HG03520 (cell line): ENCODE measurements around the gene DOCK9.

Experiments
- ATAC-seq: cut with Tn5 transposase; IDR thresholded peaks from one replicate; pipeline ENCODE4 v1.9.1; 2021; ENCODE audit warnings: mild to moderate bottlenecking, moderate library complexity; ENCODE audit not compliant: unreplicated experiment

Gene DOCK9

DNA sequence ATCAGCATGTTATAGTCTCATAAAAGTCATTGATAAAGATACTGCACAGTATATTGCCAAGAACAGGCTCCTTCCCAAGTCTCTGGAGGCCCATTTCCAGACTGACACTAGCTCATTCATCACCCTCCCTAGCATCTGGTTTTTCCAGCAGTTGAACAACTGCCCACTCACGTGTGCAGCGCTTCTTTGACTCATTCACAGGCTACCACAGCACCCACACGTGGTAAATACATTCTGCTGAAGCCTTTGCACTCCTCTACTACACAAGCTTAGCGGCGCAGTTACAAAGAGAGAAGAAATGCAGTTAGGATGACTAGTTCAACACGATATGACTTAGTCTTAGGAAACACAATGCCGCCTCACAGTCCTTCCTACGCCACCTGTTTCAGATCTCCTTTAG is 87.7 kb downstream of the DOCK9 start:
- no peak for ATAC-seq

DNA sequence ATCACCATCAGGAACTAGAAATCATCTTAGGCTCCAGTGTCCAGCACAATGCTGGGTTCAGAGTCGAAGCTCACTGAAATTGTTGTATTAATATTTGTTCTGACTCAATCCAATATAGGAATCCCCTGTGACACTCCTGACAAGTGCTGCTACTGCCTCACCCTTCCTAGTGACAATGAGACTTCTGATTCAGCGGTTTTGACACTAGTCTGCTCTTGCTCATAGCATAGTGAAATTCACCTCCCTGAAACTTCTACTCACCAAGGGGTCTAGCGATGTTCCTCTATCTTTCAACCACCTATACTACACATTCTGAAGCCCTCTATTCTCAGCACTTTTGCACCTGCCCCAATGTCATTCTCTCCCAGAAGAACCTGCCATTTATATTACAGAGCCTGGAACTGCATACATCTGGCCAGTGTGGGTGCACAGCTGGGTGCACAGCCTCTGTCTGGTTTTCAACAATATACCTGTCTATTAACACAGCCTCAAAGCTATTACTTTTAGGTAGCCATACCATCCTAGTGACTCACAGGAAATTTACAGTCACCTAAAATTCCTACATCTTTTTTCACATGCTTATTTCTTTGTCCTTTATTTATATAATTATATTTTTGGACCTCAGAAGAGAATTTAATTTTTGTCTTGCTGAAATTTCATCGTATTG is 88.3 kb downstream of the DOCK9 start:
- no peak for ATAC-seq

DNA sequence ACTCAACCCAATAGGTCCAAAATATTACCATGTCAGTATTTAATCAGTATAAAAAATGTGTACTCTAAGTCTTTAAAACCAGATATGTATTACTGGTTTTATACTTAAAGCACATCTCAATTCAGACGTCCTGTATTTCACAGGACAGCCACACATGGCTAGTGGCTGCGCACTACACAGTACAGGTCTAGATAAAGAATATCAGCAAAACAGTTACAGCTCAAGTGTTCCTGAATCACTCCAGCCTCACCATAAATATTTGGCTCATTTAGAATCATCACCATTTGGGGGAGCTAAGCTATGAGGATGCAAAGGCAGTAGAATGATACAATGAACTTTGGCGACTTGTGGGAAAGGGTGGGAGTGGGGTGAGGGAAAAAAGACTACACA is 89.0 kb downstream of the DOCK9 start:
- ATAC-seq = no peak

DNA sequence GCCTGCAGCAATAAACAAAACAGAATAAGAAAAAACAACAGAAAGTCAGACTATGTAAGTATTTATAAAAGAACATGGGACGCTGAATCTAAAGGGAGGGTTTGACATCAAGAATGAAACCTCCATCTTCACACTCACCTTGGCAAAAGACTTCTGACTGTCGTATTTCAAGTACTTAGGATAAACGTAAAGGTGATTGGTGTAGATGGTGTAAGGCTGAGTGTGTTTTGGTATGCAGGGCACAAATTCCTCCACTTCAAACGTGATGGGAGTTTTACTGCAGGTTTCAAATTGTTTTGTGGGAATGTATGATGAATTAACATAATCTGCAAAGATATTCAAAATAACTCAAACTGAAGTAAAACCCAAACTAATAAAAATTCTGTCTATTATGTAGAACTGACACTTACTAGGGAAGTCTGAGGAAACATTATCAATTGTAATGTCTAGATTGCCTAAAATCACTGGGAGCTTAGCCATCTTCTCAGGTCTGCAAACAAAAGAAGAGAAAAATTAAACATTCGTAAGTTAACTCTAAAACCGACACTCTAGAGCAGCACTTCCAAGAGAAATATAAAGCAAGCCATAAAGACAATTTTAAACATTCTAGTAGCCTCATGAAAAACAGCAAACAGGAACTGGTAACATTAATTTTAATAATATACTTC is 89.5 kb downstream of the DOCK9 start:
- no peak for ATAC-seq

DNA sequence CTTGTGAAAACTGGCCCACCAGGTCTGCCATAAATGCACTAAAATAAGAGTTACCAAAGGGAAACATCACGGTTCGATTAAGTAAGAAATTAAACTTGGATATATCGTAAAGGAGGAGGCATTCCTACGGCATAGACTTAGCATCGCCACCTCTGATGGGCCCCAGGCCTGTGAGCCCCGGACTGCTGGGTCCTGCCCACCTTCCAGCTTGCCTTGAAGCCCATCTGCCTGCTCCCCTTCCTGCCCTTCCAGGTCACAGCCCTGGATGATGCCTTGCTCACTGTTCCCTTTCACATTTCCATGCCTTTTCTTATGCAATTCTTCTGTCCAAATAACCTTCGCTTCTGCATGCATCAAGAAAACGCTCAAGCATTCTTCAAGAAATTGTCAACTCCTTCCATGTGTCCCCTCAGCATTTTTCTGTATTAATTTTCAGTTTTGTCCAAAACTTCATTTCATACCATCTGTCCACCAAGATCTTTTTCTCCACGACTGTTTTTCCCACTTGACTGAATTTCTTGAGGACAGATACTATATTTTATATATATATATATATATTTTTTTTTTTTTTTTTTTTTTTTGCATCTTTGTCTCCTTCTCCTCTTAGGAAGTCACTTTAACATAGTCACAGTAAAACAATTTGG is 91.2 kb downstream of the DOCK9 start:
- no peak for ATAC-seq

DNA sequence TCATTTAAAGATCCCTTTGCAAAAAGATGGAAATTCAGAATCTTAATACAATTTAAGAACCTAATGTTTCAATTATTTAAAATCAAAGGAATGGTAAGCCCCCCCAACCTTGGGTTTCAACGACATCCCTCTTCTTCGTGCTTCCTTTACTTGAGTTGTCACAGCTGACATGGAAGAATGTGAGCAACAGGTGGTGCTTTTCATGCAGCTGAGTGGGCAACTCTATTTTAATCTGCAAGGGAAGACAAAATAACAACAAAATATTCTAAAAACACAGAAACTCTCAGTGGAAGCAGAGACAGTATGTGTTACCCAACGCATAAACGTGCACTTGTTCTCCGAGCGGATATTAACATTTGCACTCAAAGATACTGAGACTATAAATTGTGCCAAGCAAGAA is 92.3 kb downstream of the DOCK9 start:
- ATAC-seq = no peak

DNA sequence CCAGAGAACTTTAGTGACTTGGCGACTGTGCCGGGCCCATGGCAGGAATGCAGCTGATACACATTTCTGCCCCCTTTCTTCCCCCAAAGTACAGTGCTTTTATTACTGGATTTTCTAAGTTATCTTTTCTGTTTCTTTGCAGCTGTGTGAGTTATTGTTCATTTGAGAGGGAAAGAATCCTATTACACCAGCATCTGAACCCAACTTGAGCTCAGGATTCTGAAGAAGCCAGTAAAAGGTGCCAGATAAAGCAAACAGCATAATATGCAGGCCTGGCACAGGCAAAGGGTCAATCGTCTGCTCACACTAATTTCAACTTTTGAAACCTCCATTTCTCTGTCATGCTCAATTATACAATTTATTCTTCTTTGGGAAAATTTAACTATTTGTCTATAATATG is 93.9 kb downstream of the DOCK9 start:
- ATAC-seq = no peak

DNA sequence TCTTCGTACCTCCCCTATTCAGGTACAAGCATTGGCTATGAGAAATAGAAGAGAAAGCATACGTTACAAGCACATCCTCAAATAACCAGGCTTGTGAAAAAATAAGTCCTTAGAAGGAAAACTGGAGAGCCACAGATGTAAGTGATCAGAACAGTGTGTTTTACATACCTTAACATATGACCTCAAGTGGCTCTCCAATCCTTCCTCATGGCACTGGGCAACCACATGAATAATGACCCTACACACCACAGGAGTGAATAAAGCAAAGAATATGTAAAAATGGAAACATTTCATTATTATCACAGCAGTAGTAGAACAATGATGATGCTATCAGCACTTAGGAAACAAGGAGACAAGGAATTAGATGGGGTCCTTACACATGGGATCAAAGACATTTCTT is 96.5 kb downstream of the DOCK9 start:
- no peak for ATAC-seq

DNA sequence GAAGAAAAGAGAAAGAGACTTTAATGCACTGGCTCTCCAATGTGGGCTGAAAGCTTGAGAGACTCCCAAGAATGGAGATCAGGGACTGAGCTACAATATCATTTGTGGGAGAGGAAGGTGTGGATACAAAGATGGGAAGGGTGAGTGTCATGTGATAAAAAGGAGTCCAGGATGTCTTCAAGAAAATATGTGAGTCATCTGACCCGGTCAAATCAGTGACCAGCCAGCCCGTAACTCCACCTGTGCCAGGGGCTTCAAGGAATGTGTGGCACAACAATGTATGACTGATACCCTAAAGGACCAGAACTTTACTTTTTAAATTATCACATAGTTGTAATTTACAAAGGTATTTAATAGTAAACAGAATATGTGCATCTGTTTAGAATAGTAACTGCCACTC is 97.2 kb downstream of the DOCK9 start:
- ATAC-seq = no peak

DNA sequence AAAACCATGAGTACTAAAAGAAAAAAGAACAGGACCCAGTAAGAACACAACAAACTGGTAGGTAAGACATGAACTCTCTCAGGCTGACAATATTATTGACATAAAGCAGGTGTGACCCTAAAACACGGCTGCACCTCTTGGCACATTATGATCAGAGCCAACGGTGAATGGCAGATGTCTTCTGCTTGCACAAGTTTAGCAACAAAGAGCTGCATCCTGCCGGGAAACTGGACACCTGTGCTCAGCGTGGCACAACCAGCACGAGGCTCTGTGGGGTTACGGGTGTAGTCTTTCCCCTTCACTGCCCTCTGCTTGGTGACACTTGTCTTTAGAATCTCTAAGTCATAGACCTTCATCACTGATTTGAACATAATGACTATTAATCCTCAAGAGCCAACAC is 97.9 kb downstream of the DOCK9 start:
- ATAC-seq = no peak

DNA sequence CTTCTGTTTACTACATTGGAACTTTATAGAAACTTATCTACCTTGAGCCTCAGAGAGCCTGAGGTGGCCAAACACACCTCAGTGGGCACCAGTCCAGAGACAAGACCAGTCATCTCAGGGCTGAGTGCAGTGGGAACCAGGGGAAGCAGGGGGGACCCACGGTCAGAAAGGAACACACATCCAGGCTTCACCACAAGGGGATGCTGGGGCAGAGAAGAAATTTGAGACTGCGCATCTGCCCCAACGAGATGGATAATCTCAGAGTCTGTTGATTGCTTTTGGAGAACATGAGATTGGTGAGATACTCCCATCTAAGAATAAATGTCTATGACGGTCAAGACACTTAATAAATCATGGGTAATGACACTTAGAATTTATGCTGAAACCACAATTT is 98.7 kb downstream of the DOCK9 start:
- ATAC-seq = no peak

DNA sequence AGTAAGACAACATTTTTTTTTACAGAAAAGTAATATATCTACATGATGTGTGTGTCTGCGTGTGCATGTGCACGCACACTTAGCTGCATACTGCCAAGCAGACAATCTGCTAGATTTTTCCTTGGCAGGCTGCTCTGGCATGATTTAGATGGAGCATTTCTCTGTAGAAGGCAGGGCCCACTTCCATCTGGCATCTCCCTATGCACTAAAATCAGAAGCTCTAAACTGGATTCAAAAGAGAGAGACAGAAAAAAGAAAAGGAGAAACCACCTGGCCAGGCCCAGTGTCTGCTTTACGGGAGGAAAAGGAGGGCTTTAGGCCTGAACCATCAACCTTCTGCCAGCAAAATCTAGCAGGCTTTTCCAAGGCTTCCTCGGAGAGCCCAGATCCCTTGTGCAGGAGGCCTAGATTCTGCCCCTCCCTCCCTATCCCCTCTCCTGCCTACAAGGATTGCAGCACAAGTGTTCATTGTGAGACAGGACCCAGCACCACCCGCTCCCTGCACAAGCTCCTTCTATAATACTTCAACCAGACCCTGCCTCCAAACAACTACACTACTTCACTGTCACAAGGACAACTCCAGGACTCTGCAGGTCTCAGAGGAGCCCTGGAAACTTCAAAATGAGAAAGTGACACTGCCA is 99.3 kb downstream of the DOCK9 start:
- ATAC-seq = no peak

DNA sequence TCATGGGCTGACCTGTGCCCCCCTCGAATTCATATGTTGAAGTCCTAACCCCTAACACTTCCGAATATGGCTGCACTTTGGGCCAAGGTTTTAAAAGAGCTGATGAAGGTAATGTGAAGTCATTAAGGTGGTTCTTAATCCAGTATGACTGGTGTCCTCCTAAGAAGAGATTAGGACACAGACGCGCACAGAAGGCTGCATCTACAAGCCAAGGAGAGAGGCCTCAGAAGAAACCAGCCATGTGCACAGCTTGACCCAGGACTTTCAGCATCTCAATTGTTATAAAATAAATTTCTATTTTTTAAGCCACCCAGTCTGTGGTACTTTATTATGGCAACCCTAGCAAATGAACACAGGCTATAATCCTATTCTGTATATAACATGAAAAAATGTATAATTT is 99.9 kb downstream of the DOCK9 start:
- no peak for ATAC-seq

DNA sequence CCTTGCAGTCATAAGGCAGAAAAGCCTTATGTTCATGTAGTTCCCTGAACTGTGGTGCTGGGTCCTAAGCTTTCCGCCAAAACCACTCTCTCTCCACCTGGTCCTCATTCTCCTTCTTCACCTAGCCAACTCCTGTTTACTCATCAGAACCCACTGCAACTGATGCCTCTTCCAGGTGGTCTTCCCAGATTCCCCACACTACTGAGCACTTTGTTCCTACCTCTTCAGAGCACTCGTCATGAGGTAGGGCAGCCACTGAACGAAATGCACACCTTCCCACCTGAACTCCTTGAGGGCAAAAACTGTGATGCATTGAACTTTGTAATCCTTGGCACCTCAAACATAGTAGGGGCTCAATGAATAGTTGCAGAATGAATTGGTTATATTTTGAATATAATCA is 100.4 kb downstream of the DOCK9 start:
- ATAC-seq = no peak

DNA sequence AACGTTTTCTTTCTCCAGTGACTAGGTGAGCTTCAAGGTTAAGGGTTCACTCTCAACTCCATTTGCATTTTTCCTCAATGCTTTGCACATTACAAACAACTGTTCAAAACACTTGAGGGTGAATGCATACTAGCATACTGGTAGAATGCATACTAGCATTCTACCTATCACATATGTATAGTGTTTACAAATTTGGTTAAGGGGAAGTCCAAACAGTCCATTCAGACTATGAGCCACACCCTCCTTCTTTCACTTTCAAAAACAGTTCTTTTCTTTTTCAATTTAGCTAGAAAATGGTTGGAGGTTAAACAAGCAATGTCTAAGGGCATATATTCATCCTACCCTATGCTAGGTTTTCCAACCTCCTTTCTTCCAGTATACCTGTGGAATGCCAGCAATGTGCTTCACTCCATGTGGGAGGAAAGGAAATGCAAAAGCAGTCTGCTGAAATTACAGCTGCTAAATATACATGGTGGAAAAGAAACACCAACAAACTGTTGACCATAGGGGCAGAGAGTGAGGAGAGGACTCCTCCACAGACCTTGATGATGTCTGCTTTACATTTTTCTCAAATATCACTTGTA is 102.6 kb downstream of the DOCK9 start:
- ATAC-seq = peak; percentile 94

DNA sequence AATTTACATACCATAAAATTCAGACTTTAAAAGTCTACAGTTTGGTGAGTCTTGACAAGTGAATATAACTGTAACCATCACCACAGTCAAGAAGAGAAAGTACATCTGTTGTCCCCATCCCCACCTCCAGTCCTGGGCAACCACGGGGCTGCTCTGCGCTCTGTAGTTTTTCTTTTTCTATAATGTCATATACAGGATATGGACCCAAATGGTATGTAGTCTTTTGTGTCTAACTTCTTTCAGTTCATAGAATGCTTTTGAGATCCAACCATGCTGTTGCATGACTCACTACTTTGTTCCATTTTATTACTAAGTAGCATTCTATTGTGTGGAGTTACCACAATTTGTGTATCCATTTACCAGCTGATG is 103.9 kb downstream of the DOCK9 start:
- ATAC-seq = no peak

DNA sequence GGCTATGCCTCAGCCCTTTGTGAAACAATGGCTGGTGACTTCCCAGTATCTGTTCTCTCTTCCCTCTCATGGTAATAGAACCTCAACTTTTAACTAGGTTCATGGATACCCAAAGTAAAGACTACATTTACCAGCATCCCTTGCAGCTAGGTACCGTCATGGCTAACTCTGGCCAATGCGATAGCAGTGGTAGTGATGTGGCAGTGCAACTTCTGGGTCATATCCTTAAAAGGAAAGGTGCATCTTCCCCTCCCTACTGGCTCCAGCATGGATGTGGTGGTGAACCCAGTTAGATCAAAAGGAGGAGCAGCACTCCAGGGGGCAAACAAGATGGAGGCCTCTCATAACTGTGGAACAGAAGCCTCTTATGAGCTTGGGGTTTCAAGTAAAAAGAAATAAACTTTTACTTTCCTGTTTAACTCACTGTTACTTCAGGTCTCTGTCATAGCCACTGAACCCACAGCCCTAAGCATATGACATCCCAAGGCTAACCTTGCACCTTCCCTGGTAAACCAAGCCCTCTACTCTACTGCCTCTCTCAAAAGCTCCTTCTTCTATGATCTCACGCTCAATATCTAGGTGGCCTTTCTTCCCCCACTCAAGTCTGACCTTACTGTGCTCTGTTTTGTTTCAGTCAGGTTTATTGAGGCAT is 104.4 kb downstream of the DOCK9 start:
- no peak for ATAC-seq

DNA sequence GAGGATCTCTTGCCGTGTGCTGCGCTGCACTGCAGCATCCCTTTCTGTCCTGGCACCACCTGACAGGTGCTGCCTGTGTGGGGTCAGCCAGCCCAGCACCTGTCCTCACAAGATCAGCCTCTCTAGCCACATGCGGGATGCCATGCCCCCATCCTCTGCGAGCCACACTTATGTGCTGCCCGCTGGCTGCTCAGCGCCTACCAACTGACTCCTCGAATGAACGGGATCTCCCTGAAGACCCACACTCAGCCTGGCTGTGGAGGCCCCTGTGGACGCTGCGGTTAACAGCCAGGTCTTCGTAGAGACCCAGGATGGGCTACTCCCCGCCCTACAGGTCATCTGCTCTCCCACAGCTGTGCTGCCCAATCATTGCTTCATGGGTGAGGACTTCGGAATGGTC is 106.1 kb downstream of the DOCK9 start:
- ATAC-seq = no peak

DNA sequence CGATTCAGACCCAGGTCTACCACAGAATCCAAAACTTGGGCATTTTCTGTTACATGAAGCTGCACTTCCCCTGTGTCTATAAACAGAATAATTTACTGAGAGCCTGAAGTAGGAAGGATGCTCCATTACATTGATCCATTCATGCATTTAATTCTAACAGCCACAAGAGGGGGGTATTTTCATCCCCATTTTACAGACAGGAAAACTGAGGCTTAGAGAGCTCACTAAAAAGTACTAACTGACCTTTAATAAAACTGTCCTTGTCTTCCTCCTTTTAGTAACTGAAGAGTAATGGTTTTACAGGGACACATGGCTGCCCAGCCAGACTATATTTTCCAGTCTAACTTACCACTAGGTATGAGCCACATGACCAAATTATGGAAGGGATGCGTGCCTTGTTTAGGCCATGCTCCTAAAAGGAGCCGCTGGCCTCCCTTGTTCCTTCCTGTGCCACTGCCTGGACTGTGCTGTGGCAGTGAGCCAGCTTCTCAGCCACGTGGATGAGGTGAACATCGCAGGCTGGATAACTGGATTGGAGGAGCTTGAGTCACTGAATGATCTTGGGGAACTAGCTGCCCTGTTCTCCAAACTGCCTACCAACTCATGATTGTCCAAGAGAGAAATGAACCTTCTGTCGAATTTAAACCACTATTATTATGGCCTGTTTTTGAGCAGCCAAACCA is 108.3 kb downstream of the DOCK9 start:
- no peak for ATAC-seq

DNA sequence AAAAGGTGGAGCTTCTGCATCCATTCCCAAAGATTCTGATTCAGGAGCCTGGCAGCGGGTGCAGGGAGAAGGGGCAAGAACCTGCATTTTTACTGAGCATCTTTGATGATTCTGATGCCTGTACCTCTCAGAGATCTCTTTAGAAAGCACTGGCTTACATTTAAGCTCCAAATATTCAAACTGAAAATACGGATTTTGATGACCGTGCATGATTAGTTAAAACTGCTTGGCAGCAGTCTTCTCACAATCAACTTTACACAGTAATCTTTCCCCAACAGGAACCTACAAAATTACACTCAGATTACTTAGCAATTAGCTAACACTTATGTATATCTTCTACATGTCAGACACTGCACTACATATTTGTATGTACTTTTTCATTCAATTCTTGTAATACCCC is 108.9 kb downstream of the DOCK9 start:
- ATAC-seq = no peak

DNA sequence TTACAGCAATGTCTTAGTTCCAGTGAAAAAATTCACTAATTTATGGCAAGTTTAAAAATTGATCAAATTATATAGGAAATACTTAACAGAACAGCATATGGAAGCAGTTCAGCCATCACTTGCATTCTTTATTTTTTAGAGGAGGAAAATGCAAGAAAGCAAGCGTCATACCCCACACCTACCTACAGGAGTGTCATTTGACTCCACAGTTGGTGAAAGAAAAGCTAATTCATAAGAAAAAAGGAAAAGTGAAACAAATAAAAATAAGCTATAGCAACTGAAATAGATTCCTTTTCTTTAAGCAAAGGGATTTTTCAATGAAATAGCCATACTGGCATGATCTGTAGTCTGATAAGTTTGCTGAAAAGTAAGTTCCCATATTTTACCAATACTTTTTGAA is 111.0 kb downstream of the DOCK9 start:
- no peak for ATAC-seq
